Right lobe of liver (tissue), 6 donors: ENCODE measurements around the gene PDLIM7. TPM values are rescaled to one million over a fixed set of nuclear protein-coding genes. Genes with fewer than 3 reads are reported as not detected.

Experiments
- ATAC-seq, 4 donors: fragments of 200-7000 bp; cut with Tn5 transposase; one replicate each; pipeline ENCODE4 v1.9.1; 2020; ENCODE audit warnings: mild to moderate bottlenecking in 4 of 4, moderate library complexity in 4 of 4
- DNase-seq, 3 donors: peaks; one replicate each; pipeline ENCODE4 v3.0.0-alpha.2; 2020
- H3K27ac ChIP-seq, 3 donors: fragments of 200-600 bp; one replicate each; pipeline ENCODE4 v1.8.0; 2022
- H3K27me3 ChIP-seq, 2 donors: fragments of 200-600 bp; one replicate each; pipeline ENCODE4 v1.8.0; 2022
- H3K36me3 ChIP-seq, 4 donors: fragments of 200-600 bp; sonication (generic) in 1 of 4; one replicate each; pipeline versions ENCODE4 v1.5.1 to v1.8.0; 2017 to 2022; ENCODE audit warnings: control low read depth in 1 of 4
- H3K4me1 ChIP-seq, 4 donors: fragments of 200-600 bp; sonication (generic) in 1 of 4; one replicate each; pipeline versions ENCODE4 v1.5.1 to v1.8.0; 2017 to 2022; ENCODE audit warnings: control low read depth in 1 of 4
- H3K4me3 ChIP-seq, 3 donors: fragments of 200-600 bp; one replicate each; pipeline ENCODE4 v1.8.0; 2022
- H3K9me3 ChIP-seq, 4 donors: fragments of 200-600 bp; sonication (generic) in 1 of 4; one replicate each; pipeline versions ENCODE4 v1.5.1 to v1.8.0; 2017 to 2022; ENCODE audit warnings: control low read depth in 1 of 4
- POLR2A ChIP-seq: fragments of 450-650 bp; IDR thresholded peaks from one replicate; pipeline ENCODE4 v1.6.1; 2017; ENCODE audit warnings: antibody characterized with exemption, mild to moderate bottlenecking
- WGBS: methylation state at CpG from one replicate; pipeline ENCODE4 v1.1.6; 2018; ENCODE audit warnings: low coverage, low lambda C conversion rate; ENCODE audit not compliant: insufficient coverage; ENCODE audit errors: missing lambda C conversion rate; 5-methylcytosine and 5-hydroxymethylcytosine counted together
- intact Hi-C, 2 donors: fragments of 100-400 bp; cut with DNase I; formaldehyde crosslinking; loops; one replicate each; pipeline versions ENCODE4 v1.11.2 to v1.14.1; 2022
- total RNA-seq, 6 experiments: library from RNA; depleted of rRNA in 2 of 6; stranded (reverse); fragments of >200 nt in 2 of 6; fragmentation: NEBNext Ultra II Directional in 3 of 6; extraction: Animal tissue kit (Norgen Biotek cat#: 25700) in 3 of 6; gene quantifications; one replicate each; pipeline versions ENCODE4 v1.1.0 to v1.2.4, GENCODE V29; 2016 to 2023
- TF ChIP-seq, protein P1 (sequence below), 4 donors: fragments of 200-600 bp in 3 of 4; fragments of 450-650 bp in 1 of 4; IDR thresholded peaks; one replicate each; pipeline versions ENCODE4 v1.5.1 to v1.8.0; 2016 to 2022; ENCODE audit warnings: antibody characterized with exemption in 4 of 4, mild to moderate bottlenecking in 2 of 4
- donor health status: DM: no; HTN: yes; CAD: no.
- donor health status: DM: no; HTN: no; CAD: no.
- donor health status: DM: no; HTN: no; CAD: no.
- donor health status: DM: no; HTN: yes; CAD: no.
- donor health status: DM: no; HTN: yes; CAD: no.

PDLIM7 gene
- total RNA-seq, 6 experiments from 2014 or later = 3.7 to 24.0 (median 13.6) TPM

DNA sequence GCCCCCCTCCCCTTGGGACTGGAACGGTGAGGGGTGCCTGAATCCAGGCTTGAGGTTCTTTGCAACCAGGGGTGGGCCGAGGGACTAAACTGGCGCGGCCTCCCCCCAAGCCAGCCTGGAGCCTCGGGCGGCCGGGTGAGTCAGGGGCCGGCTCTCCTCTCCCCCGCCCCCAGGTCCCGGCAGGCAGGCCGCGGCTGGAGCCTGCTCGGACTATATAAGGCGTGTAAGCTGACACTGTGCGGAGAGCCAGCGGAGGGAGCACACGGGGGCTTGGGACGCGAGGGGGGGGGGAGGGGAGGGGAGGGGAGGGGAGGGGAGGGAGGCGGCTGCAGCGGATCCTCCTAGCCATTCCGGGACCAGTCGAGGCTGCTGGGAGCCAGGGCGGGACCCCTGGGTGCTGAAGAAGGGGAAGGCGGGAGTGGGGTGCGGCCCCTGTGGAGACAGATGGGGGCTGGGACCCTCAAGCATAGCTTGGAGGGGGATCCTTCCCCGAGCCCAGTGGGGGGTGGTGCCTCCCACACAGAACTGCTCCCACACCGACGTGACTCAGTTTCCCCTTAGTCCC, 595 bp downstream of the PDLIM7 start:
- Histone ChIP-seq H3K9me3 (no peaks in the 10 kb centered on the region), H3K27ac (peak overlapping the region; percentile 56 to 84 (median 66)), H3K4me1 (no peaks in the 10 kb centered on the region), H3K27me3 (no peaks in the 10 kb centered on the region), H3K4me3 (peak overlapping the region; percentile 58 to 86 (median 64)), H3K36me3 (no peaks in the 10 kb centered on the region)
- TF ChIP-seq, protein P1, sequence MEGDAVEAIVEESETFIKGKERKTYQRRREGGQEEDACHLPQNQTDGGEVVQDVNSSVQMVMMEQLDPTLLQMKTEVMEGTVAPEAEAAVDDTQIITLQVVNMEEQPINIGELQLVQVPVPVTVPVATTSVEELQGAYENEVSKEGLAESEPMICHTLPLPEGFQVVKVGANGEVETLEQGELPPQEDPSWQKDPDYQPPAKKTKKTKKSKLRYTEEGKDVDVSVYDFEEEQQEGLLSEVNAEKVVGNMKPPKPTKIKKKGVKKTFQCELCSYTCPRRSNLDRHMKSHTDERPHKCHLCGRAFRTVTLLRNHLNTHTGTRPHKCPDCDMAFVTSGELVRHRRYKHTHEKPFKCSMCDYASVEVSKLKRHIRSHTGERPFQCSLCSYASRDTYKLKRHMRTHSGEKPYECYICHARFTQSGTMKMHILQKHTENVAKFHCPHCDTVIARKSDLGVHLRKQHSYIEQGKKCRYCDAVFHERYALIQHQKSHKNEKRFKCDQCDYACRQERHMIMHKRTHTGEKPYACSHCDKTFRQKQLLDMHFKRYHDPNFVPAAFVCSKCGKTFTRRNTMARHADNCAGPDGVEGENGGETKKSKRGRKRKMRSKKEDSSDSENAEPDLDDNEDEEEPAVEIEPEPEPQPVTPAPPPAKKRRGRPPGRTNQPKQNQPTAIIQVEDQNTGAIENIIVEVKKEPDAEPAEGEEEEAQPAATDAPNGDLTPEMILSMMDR (IDR thresholded peaks at IDR 0.05) = no peak
- no peak for TF ChIP-seq POLR2A
- peak in 2 of 3 donors; percentile 66 to 71 for DNase-seq
- ATAC-seq = peak in 3 of 4 donors; percentile 0 to 5 (median 2)
- intact Hi-C loops = no loop called here
- 1% methylated on average over 11 of the region's 29 CpGs for WGBS

DNA sequence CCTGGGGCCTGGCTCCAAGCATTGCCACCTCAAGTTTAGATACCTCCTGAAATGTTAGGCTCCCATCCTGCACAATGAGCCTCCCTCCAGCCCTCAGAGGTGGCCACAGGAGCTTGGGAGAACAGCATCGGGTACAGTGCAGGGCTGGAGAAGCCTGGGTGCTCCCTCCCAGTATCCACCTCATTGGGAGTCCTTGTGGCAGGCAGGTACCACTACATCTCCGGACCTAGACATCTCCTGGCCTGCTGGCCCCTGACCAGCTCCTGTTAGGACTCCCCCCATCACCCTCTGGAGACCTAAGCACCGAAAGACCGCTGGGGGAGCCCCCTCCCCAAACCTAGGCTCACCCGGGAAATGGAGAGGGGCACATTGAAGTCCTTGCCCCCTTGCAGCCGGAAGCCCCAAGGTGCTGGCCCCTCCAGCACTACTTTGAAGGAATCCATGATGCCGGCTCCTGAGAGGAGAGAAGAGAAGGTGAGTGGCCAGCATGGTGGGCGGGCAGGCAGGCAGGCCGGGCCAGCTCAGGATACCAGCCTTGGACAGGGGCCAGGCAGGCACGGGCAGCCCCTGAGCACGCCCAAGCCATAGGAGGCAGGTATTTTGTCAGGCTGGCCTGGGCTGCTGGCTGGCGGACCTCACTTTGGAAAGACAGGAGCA, 1.2 kb downstream of the PDLIM7 start:
- TF ChIP-seq, protein P1 (IDR thresholded peaks at IDR 0.05) = peak in 1 of 4 donors; percentile 13
- no peak for TF ChIP-seq POLR2A
- no peaks in the 10 kb centered on the region for H3K4me1 ChIP-seq
- H3K27ac ChIP-seq = peak overlapping the region; percentile 44 to 70 (median 56)
- H3K9me3 ChIP-seq = no peaks in the 10 kb centered on the region
- H3K27me3 ChIP-seq = no peaks in the 10 kb centered on the region
- ATAC-seq (no peak), DNase-seq (no peak)
- intact Hi-C loops = no loop called here
- no peaks in the 10 kb centered on the region for H3K36me3 ChIP-seq
- H3K4me3 ChIP-seq = peak overlapping the region; percentile 31 to 64 (median 35)
- WGBS = 20% methylated on average over 1 of the region's 12 CpGs

DNA sequence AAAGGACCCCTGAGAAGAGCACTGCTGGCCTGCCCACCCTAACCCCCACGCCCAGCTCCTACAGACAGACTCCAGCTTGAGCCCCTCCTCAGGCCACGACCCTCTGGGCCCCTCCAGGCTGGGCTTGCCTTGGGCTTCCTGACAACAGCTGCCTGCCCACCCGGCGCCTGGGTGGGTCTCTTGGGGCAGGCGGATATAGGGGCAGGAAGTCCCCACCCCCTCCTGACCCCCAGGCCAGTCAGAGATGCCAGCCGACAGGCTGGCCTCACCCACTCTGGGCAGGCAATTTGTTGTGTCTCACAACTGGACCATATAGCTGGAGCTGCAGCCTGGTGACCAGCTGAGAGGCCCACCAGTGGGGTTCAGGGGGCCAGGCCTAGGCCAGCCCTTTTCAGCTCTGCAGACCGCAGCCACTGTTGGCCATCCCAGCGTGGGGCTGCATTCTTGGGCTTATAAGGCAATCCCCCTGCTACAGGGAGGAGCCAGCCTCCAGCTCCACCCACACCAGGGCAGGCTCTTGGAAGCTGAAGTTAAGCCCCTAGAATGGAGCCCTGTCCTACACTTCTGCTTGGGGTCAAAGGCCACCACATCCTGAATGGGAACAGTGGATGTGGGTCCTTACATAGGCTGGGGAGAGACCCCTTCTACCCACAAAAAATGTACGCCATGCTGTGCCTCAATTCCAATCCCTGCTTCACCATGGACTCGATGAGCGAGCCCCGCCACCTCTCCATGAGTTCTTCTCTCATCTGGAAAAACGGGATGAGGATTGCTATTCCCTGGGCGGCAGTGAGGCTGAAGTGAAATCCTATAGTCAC, 2.0 kb downstream of the PDLIM7 start:
- Histone ChIP-seq H3K27ac (peak overlapping the region in 2 of 3 donors; percentile 51 to 55), H3K9me3 (no peaks in the 10 kb centered on the region), H3K27me3 (no peaks in the 10 kb centered on the region), H3K4me1 (no peaks in the 10 kb centered on the region), H3K36me3 (no peaks in the 10 kb centered on the region), H3K4me3 (no peak overlapping the region)
- 72% methylated on average over 2 of the region's 14 CpGs for whole genome bisulfite sequencing
- TF ChIP-seq POLR2A = no peak
- TF ChIP-seq, protein P1 (IDR thresholded peaks at IDR 0.05) = no peak
- intact Hi-C loops = no loop called here
- DNase-seq (peak in 1 of 3 donors; percentile 62), ATAC-seq (no peak)

DNA sequence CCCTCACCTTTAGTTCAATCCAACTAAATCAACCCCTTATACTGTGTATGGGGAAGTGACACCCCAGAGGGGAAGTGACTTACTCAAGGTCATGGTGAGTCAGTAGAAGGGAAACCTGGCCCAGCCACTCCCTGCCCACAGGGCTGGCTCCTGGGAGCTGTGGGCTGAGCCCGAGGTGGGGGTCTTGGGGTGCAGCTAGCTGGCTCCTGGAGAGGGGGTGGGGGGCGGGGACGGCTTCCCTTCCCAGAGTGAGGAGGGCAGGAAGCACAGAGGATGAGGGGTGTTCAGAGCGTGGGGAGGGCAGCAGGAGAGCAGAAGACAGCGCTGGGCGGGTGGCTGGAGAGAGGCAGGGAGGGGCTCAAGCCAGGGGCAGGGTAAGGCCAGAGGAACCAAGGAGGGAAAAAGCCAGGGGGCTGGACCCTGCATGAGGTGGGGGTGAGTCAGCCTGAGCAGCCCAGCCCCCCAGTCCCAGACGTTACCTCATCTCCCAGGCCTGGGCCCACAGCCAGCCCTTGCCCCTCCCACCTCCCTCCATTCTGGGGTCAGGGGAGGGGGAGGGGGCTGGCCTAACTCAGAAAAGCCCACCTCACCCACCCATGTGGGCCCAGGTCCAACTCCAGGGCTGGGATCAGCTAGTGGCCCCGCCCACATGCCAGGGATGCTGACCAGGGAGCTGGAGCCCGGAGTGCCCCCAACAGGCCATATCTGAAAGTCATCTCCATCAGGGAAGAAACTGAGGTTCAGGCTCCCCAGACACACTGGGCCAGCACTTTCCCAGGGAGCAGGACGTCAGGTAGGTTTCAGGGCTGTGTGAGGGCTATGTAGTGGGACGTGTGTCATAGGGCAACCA, 2.8 kb downstream of the PDLIM7 start:
- no peak overlapping the region for H3K4me3 ChIP-seq
- intact Hi-C loops = no loop called here
- no peaks in the 10 kb centered on the region for H3K4me1 ChIP-seq
- 46% methylated on average over 5 of the region's 11 CpGs for WGBS
- TF ChIP-seq, protein P1 (IDR thresholded peaks at IDR 0.05) = peak in 2 of 4 donors; percentile 8 to 13
- TF ChIP-seq POLR2A = no peak
- ATAC-seq (peak in 1 of 4 donors; percentile 11), DNase-seq (no peak)
- no peaks in the 10 kb centered on the region for H3K9me3 ChIP-seq
- H3K36me3 ChIP-seq = no peaks in the 10 kb centered on the region
- H3K27ac ChIP-seq = peak overlapping the region in 2 of 3 donors; percentile 51 to 55
- H3K27me3 ChIP-seq = no peaks in the 10 kb centered on the region
